ENCODE results near the gene CEP72. TPM values are rescaled to one million over a fixed set of nuclear protein-coding genes. Genes with fewer than 3 reads are reported as not detected.
A peak's percentile ranks its signal among the peaks of the same experiment; 100 is the strongest.
"Not testable (repeated sequence)": the region's sequence is repeated elsewhere in the genome, so short reads cannot be mapped to it uniquely, and the experiment has no call there.

Gene CEP72
- total and polyA plus RNA-seq, 7 donors: 0.36 to 7.1 (median 1.6) TPM

DNA sequence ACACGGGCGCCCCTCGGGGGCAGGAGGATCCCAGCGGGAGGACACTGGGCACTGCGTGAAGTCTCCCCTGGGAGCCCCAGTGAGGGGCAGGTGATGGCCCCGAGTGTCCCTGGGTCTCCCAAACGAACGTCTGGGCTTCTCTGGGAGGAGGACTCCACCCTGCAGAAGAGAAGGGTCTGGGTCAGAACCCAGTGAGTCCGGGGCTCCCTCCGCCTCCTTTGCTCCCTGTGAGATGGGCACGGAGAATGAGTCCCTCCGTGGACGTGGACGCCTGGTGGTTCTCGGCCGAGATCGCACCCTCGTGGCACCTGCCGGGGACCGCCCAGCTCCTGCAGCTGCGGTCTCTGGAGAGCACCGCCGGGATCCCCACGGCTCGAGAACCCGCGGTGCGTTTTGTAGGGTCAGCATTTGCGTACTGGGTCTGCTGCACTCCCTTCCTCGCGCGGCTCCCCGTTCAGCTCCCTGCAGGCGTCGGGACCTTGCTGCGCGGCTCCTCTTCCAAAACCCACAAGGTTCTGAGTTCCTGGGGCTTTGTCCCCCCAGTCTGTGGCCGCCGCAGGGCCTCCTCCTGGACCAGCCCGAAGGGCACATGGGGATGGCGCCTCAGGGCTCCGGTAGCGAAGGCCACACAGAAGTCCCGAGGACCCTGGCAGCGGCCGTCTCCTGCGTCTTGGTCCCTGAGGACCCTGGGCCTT lies 10.2 kb upstream of the CEP72 start:
- Histone ChIP-seq H3K4me3 (no peak overlapping the region), H3K36me3 (no peaks in the 10 kb centered on the region), H3K9me3 (no peaks in the 10 kb centered on the region), H3K27ac (no peak overlapping the region), H3K27me3 (peaks cover 0 to 51% (median 0%) of the 10 kb centered on the region in 3 donors), H3K4me1 (no peaks in the 10 kb centered on the region)
- intact Hi-C loops (cut with DNase I): no loop called here
- TF ChIP-seq CTCF (IDR thresholded peaks at IDR 0.05) (no peak), POLR2A (IDR thresholded peaks at IDR 0.05) (no peak), POLR2AphosphoS5 (IDR thresholded peaks at IDR 0.05) (no peak), EP300 (IDR thresholded peaks at IDR 0.05) (no peak)
- DNase-seq: peak; percentile 60
- WGBS, 2 donors: 82 to 90% methylated on average over 47 of the region's 47 CpGs

GRCh38 chr5:602466-603035 lies 9.6 kb upstream of the CEP72 start:
- H3K9me3 ChIP-seq: no peaks in the 10 kb centered on the region
- H3K4me3 ChIP-seq: no peak overlapping the region
- H3K36me3 ChIP-seq: no peaks in the 10 kb centered on the region
- intact Hi-C loops (cut with DNase I): no loop called here
- H3K27me3 ChIP-seq: peaks cover 0 to 48% (median 0%) of the 10 kb centered on the region in 3 donors
- DNase-seq: peak; percentile 38
- H3K27ac ChIP-seq: no peak overlapping the region
- H3K4me1 ChIP-seq: no peaks in the 10 kb centered on the region
- TF ChIP-seq POLR2AphosphoS5 (IDR thresholded peaks at IDR 0.05) (no peak), EP300 (IDR thresholded peaks at IDR 0.05) (no peak), CTCF (IDR thresholded peaks at IDR 0.05) (no peak), POLR2A (IDR thresholded peaks at IDR 0.05) (no peak)
- WGBS, 2 donors: 89 to 93% methylated on average over 17 of the region's 17 CpGs

DNA sequence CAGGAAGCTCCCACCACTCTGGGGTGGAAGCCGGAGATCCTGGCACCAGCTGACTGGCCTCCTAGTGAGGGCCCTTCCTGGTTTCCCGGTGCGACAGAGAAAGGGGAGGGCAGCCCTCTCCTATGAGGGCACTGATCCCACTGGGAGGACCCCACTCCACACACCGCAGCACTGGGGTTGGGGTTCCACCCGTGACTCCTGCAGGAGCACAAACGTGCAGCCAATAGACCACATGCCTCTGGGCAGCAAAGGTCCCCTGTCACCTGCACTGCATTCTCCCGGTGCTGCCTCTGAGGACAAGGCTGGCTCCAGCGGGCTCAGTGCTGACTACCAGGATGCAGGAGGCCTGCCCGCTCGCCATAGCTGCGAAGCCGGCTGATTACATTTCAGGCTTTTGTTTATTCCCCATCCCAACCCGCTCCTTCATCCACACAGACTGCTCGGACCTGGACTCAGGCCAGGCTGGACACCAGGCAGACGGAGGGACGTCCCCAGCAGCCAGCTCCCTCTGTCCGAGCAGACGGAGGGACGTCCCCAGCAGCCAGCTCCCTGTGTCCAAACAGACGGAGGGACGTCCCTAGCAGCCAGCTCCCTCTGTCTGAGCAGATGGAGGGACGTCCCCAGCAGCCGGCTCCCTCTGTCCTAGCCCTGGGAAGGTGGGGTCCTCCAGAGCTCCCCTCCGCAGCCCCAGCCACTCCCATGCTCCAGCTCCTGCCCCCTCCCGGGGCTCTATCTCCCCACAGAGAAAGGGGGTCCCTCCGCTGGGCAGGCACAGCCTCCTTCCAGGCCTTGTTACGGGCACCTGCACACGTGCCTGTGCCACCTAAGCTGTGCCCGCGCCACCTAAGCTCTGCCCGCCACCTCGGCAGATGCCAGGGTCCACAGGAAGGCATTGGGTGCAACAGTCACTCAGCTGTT lies 8.8 kb upstream of the CEP72 start:
- TF ChIP-seq POLR2AphosphoS5 (IDR thresholded peaks at IDR 0.05) (no peak), POLR2A (IDR thresholded peaks at IDR 0.05) (no peak), CTCF (IDR thresholded peaks at IDR 0.05) (no peak), EP300 (IDR thresholded peaks at IDR 0.05) (no peak)
- peak; percentile 62 for DNase-seq
- Histone ChIP-seq H3K4me3 (no peak overlapping the region), H3K27me3 (peaks cover 0 to 46% (median 0%) of the 10 kb centered on the region in 3 donors), H3K9me3 (no peaks in the 10 kb centered on the region), H3K4me1 (no peaks in the 10 kb centered on the region), H3K27ac (no peak overlapping the region), H3K36me3 (no peaks in the 10 kb centered on the region)
- WGBS, 2 donors: 80 to 87% methylated on average over 32 of the region's 32 CpGs
- intact Hi-C loops (cut with DNase I): no loop called here

GRCh38 chr5:604391-604831 lies 7.7 kb upstream of the CEP72 start:
- Histone ChIP-seq H3K36me3 (no peaks in the 10 kb centered on the region), H3K4me1 (no peaks in the 10 kb centered on the region), H3K9me3 (no peaks in the 10 kb centered on the region), H3K27me3 (peaks cover 0 to 46% (median 0%) of the 10 kb centered on the region in 3 donors), H3K4me3 (no peak overlapping the region), H3K27ac (no peak overlapping the region)
- 88 to 90% methylated on average over 12 of the region's 12 CpGs for WGBS, 2 donors
- DNase-seq: peak; percentile 48
- TF ChIP-seq EP300 (IDR thresholded peaks at IDR 0.05): no peak
- TF ChIP-seq POLR2AphosphoS5 (IDR thresholded peaks at IDR 0.05): no peak
- no peak for TF ChIP-seq CTCF (IDR thresholded peaks at IDR 0.05)
- TF ChIP-seq POLR2A (IDR thresholded peaks at IDR 0.05): no peak
- intact Hi-C loops (cut with DNase I): no loop called here

GRCh38 chr5:605090-605489 lies 7.0 kb upstream of the CEP72 start:
- H3K9me3 ChIP-seq; H3K4me1 ChIP-seq; H3K4me3 ChIP-seq; H3K36me3 ChIP-seq; intact Hi-C loops (cut with DNase I); H3K27ac ChIP-seq: not testable (repeated sequence)
- 95 to 97% methylated on average over 6 of the region's 6 CpGs for WGBS, 2 donors
- peaks cover 0 to 46% (median 0%) of the 10 kb centered on the region in 3 donors for H3K27me3 ChIP-seq
- DNase-seq: peak; percentile 28
